Measurements from ENCODE around the gene SLC35D1.
"Not testable (repeated sequence)": the region's sequence is repeated elsewhere in the genome, so short reads cannot be mapped to it uniquely, and the experiment has no call there.

SLC35D1 gene

GRCh38 chr1:66982561-66983260 lies 71.2 kb downstream of the SLC35D1 start:
- DNase-seq (ENCODE audit: low read depth): no peak

GRCh38 chr1:66981679-66982078 lies 72.3 kb downstream of the SLC35D1 start:
- H3K4me3 ChIP-seq (ENCODE audit: low read length): no peak overlapping the region
- no peak for DNase-seq (ENCODE audit: low read depth)
- no peak for TF ChIP-seq CTCF (IDR thresholded peaks at IDR 0.05; ENCODE audit: insufficient read depth, low read depth, low read length, missing control alignments)

More at GRCh38 chr1:66982561-66983260, 71.2 kb downstream of the SLC35D1 start:
- no peak for TF ChIP-seq CTCF (IDR thresholded peaks at IDR 0.05; ENCODE audit: insufficient read depth, low read depth, low read length, missing control alignments)
- no peak overlapping the region for H3K4me3 ChIP-seq (ENCODE audit: low read length)

GRCh38 chr1:66980745-66981367 lies 73.1 kb downstream of the SLC35D1 start:
- no peak for TF ChIP-seq CTCF (IDR thresholded peaks at IDR 0.05; ENCODE audit: insufficient read depth, low read depth, low read length, missing control alignments)
- H3K4me3 ChIP-seq (ENCODE audit: low read length): no peak overlapping the region
- peak; percentile 23 for DNase-seq (ENCODE audit: low read depth)

- DNase-seq (ENCODE audit: low read depth); H3K4me3 ChIP-seq (ENCODE audit: low read length): not testable (repeated sequence)
These were observed 74.3 kb downstream of the SLC35D1 start for GRCh38 chr1:66979621-66980020.

- no peak for TF ChIP-seq CTCF (IDR thresholded peaks at IDR 0.05; ENCODE audit: insufficient read depth, low read depth, low read length, missing control alignments)
- no peak overlapping the region for H3K4me3 ChIP-seq (ENCODE audit: low read length)
- no peak for DNase-seq (ENCODE audit: low read depth)
These were observed 75.7 kb downstream of the SLC35D1 start for GRCh38 chr1:66978201-66978600.

GRCh38 chr1:66968574-66968973 lies 85.4 kb downstream of the SLC35D1 start:
- H3K4me3 ChIP-seq (ENCODE audit: low read length): no peak overlapping the region
- DNase-seq (ENCODE audit: low read depth): no peak
- no peak for TF ChIP-seq CTCF (IDR thresholded peaks at IDR 0.05; ENCODE audit: insufficient read depth, low read depth, low read length, missing control alignments)

GRCh38 chr1:66966188-66966873 lies 87.6 kb downstream of the SLC35D1 start:
- H3K4me3 ChIP-seq (ENCODE audit: low read length); DNase-seq (ENCODE audit: low read depth): not testable (repeated sequence)
